GM19043 (cell line): ENCODE measurements around the gene TNNC1.

ENCODE experiments used
- ATAC-seq: cut with Tn5 transposase; IDR thresholded peaks from one replicate; pipeline ENCODE4 v1.9.1; 2021; ENCODE audit warnings: low read depth; ENCODE audit not compliant: unreplicated experiment

Gene TNNC1

DNA sequence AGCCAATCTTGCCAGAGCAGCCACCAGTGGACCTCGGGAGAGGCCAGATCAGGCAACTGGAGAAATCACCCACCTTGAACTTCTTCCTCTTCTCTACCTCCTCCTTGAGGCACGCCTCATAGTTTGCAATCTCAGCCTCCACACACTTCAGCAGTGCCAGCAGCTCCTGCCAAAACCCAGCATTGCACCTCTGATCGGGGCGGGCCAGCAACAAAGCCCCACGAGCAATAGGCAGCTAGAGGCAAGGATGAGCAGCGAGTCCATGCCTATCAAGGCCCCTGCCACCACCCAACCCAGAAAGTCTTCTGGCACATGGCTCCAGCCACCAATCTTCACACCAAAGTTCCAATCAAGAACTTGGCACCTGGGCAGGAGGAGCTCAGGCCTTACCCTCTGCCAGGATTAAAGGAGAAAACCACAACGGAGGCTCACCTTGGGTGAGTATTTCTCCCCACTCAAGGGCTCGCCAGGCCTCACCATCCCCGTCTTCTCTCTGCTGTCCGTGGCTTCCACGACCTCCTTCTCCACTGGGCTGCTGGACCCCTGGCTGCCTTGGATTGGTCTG is 51.1 kb downstream of the TNNC1 start:
- ATAC-seq = no peak

DNA sequence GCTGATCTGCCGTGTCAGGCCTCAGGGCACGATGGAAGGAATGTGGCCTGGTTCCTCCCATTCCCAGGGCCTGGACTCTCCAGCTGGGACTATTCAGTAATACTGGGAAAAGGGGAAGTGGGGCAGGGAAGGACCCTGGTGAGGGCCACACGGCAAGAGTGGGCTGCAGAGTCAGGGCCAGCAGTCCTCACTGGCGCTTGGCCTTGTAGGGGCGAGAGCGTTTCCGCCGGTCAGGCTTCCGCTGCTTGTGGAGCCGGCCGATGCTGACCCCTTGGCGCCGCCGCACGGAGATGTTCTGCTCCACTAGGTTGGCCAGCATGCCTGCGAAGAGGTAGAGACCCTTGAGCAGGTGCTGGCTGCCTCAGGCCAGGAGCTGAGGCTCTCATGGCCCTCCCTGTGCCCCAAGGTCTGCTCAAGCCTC is 51.7 kb downstream of the TNNC1 start:
- no peak for ATAC-seq

DNA sequence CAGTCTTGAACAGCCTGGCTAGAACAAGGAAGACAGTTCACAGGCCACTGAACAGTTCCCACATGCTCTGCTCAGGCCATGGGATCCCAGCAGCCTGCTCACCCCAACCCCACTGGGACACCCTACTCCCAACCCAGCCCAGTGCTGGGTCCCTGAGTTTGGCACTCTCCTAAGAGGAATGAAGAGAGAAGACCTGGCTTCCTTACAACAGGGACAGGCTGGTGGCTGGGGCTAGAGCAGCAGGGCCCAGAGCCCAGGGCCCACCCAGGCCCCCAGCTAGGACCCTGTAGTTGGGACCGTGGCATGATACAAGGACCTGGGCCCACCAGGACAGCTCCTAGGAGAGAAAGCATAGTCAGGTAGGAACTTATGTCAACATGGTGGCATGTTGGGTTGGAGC is 52.3 kb downstream of the TNNC1 start:
- no peak for ATAC-seq
